ENCODE data around the gene ZSCAN23.
"Not testable (repeated sequence)": the region's sequence is repeated elsewhere in the genome, so short reads cannot be mapped to it uniquely, and the experiment has no call there.

The ZSCAN23 gene

GRCh38 chr6:28443112-28443773 is at the start of gene ZSCAN23:
Gene ZSCAN23 (minus strand): TSS chr6:28443491. CDS start chr6:28436266, 7,225 bp downstream.
- peak in 1 of 2 donors; percentile 7 for DNase-seq

- no peak for DNase-seq
Observed at GRCh38 chr6:28491984-28492317, 48.7 kb upstream of the ZSCAN23 start.

- DNase-seq = no peak
Observed at GRCh38 chr6:28490205-28490890, 47.1 kb upstream of the ZSCAN23 start.

GRCh38 chr6:28489366-28490204 is 46.3 kb upstream of the ZSCAN23 start:
- no peak for DNase-seq

DNA sequence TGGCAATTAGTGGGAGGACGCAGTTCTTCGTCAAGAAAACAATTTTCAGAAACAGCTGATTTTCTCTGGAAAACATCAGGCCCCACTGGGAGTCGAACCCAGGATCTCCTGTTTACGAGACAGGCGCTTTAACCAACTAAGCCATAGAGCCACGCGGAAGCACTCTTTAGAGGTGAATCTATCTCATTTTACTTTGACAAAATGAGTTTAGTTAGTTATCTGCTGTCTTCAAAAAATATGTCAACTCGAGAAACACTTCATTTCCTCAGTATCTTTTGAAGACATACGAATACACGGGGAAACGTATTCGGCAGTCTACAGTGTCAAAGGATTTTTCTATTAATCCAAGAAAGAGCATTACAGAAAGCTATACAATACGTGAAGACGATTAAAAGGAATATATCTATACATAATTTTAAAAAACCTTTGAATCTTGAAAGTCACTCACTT is 45.6 kb upstream of the ZSCAN23 start:
- DNase-seq = peak; percentile 6 to 13

DNA sequence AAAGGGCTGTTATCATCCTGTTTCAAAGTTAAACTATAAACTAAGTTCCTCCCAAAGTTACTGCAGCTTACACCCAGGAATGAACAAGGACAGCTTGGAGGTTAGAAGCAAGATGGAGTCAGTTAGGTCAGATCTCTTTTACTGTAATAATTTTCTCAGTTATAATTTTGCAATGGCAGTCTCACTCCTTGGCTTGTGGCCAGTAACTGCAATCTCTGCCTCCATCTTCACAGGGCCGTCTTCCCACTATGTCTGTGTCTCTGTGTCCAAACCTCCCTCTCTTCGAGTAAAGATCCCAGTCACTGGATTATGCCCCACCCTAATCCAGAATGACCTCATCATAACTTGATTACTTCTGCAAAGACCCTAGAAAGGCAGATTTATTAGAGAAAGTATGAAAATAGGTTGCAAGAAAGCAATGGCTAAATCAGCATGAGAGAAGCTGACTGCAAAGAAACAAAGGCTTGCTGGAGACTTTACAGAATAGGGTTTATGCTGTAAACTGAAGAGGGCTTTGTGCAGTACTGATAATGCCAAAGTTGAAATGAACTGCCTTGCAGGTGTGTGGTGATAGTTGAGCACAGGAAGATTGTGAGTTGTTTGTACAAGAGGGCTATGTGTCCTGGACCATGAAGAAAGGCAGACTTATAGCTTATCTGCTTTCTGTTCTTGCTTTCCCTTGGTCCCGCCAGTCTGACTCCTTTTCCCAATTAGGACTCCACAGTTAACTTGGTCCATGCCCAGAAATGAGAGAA is 43.9 kb upstream of the ZSCAN23 start:
- no peak for DNase-seq

- no peak for DNase-seq
Observed at GRCh38 chr6:28486533-28486932, 43.2 kb upstream of the ZSCAN23 start.

- no peak for DNase-seq
Observed at GRCh38 chr6:28485482-28485881, 42.2 kb upstream of the ZSCAN23 start.

DNA sequence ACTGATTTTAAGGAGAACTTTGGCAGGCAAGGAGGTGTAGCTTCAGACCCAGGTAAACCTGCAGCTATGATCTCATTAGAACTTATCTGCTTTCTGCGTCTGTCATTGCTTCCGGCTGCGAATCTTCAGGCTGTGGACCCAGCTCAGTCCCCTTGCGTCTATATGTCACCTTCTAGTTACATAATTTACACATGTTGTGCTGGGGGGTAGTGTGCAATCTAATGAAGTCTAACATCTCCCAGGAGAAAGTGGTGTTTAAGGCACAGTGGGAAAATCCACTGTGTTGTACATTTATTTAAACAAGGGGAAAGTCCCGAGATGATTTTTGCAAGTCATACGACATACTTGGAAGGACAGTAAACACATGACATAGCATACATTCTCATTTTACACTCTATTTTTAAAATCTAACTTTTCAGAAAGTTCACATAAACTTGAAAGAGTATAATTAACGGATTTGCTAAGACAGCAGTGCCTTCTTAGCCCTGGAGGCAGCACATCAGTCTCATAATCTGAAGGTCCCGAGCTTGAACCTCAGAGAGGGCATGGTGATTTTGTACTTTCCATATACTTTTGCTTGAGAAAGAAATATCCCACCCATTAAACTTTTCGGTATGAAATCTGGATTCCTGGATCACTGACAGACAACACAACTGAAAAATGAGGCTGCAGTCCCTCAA is 37.1 kb upstream of the ZSCAN23 start:
- DNase-seq = no peak

DNA sequence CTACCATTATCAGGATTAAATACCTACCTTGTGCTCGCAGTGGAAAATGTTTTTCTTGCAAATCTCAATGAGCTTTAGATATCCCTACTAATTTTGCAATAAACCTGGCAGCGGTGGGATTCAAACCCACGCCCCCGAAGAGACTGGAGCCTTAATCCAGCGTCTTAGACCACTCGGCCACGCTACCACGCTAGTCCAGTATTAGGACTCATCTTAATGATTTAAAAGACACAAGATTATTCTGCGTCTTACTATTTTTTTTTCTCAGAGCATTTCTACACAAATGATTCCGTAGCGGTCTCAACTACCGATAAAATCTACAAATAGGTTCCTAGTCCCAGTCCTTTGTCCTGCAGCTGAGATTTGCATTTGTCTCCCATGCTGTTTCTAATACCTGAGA is 35.2 kb upstream of the ZSCAN23 start:
- no peak for DNase-seq

GRCh38 chr6:28474441-28475219 is 31.3 kb upstream of the ZSCAN23 start:
- DNase-seq = peak; percentile 21 to 24

- not testable (repeated sequence) for DNase-seq
Observed at GRCh38 chr6:28469153-28469745, 26.0 kb upstream of the ZSCAN23 start.

GRCh38 chr6:28468056-28468455 is 24.8 kb upstream of the ZSCAN23 start:
- no peak for DNase-seq

DNA sequence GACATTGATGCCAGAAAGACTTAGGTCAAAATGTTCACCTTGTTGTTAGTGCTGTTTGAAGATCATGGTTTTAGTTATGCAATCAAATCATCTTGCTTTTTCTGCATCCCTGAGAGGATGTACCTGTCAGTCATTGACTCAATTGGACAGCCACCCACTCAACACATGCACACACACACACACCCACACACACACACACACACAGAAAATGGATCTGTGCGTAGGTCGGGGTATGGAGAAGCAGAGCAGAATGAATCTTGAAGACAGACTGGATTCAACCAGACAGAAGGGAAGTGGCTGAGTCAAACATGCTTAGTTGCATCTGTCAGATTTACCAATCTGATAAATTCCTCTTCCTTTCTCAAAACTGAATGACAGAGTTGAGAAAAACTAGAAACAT is 19.1 kb upstream of the ZSCAN23 start:
- peak in 1 of 2 donors; percentile 9 for DNase-seq

DNA sequence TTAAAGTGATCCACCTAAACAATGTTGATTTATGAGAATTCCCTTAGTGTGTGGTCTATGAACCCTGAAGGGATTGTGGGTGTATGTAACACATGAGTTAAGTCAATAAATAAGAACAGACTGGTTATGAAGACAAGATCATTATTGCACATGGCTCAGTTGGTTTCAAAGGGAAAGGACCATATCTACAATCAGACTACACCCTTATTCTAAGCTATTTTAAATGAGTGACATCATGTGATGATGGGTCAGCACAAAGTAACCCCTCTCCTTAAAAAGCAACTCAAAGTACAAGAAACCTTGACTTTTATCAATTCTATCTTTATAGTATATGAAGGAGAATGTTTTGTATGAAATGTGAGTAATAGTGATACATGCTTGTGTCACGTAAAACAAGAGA is 15.3 kb upstream of the ZSCAN23 start:
- DNase-seq = no peak

- DNase-seq = no peak
Observed at GRCh38 chr6:28449056-28449455, 5.8 kb upstream of the ZSCAN23 start.

- not testable (repeated sequence) for DNase-seq
Observed at GRCh38 chr6:28447512-28447906, 4.2 kb upstream of the ZSCAN23 start.

GRCh38 chr6:28446818-28447511 is 3.7 kb upstream of the ZSCAN23 start:
- no peak for DNase-seq

DNA sequence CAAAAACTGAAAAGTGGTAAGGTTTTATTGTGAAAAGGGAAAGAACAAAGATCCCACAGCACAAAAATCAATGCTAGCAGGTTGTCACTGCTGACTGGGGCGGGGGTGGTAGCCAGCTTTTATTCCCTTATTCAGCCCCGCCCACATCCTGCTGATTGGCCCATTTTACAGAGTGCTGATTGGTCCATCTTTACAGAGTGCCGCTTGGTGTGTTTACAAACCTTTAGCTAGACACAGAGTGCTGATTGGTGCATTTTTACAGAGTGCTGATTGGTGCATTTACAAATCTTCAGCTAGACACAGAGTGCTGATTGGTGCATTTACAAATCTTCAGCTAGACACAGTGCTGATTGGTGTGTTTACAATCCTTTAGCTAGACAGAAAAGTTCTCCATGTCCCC is 1.5 kb upstream of the ZSCAN23 start:
- DNase-seq = not testable (repeated sequence)

GRCh38 chr6:28442586-28442985 is 705 bp downstream of the ZSCAN23 start:
- DNase-seq = no peak

All from inflammatory macrophage treated with lipopolysaccharide for 1 hour (primary cell).